PC-3 (cell line): ENCODE results near the gene HEPHL1.

Experiments
- EZH2 ChIP-seq: fragments of 300-600 bp; sonication (generic); IDR thresholded peaks from one replicate; pipeline ENCODE4 v1.6.1; 2017; ENCODE audit warnings: antibody characterized with exemption, mild to moderate bottlenecking, low read length; ENCODE audit not compliant: unreplicated experiment
- EZH2phosphoT487 ChIP-seq: fragments of 300-600 bp; sonication (generic); IDR thresholded peaks from 2 replicates; pipeline ENCODE4 v1.6.1; 2018; ENCODE audit warnings: mild to moderate bottlenecking, antibody characterized with exemption, low read length, borderline replicate concordance
- TF ChIP-seq, protein P1 (sequence below): fragments of 300-600 bp; sonication (generic); conservative IDR thresholded peaks from 2 replicates; pipeline ENCODE4 v1.5.1; 2017; ENCODE audit warnings: antibody characterized with exemption, low read depth, mild to moderate bottlenecking, low read length

DNA sequence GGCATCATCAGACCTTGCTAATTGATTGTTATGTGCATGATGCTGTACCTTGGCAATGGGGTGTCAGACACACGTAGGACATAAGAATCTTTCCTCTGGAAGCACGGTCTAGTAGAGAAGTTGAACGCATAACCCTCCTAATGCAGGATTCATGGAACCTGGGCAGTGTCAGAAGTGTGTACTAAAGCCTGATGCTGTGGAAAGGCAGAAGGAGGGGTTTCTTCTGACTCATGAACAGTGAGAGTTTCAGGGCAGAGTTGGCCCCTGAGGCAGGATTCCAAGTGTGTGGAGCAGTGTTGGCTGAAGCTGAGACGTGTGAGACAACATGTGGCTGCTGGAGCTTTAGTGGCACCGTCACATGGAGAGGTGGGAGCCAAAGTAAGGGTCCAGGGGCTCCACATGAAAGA lies 111.0 kb downstream of the HEPHL1 start:
- TF ChIP-seq, protein P1, sequence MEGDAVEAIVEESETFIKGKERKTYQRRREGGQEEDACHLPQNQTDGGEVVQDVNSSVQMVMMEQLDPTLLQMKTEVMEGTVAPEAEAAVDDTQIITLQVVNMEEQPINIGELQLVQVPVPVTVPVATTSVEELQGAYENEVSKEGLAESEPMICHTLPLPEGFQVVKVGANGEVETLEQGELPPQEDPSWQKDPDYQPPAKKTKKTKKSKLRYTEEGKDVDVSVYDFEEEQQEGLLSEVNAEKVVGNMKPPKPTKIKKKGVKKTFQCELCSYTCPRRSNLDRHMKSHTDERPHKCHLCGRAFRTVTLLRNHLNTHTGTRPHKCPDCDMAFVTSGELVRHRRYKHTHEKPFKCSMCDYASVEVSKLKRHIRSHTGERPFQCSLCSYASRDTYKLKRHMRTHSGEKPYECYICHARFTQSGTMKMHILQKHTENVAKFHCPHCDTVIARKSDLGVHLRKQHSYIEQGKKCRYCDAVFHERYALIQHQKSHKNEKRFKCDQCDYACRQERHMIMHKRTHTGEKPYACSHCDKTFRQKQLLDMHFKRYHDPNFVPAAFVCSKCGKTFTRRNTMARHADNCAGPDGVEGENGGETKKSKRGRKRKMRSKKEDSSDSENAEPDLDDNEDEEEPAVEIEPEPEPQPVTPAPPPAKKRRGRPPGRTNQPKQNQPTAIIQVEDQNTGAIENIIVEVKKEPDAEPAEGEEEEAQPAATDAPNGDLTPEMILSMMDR: no peak
- TF ChIP-seq EZH2phosphoT487 (no peak), EZH2 (no peak)
